C4-2B (cell line): ENCODE results near the gene ARHGAP45.

Source experiments
- ZFX ChIP-seq: fragments of 450-650 bp; IDR thresholded peaks from 2 replicates; pipeline ENCODE4 v1.6.1; 2017
- TF ChIP-seq, protein P1 (sequence below): fragments of 450-650 bp; conservative IDR thresholded peaks from 2 replicates; pipeline ENCODE4 v1.5.1; 2017; ENCODE audit warnings: mild to moderate bottlenecking

GRCh38 chr19:1055028-1055425 lies 11.9 kb upstream of the ARHGAP45 start:
- TF ChIP-seq, protein P1, sequence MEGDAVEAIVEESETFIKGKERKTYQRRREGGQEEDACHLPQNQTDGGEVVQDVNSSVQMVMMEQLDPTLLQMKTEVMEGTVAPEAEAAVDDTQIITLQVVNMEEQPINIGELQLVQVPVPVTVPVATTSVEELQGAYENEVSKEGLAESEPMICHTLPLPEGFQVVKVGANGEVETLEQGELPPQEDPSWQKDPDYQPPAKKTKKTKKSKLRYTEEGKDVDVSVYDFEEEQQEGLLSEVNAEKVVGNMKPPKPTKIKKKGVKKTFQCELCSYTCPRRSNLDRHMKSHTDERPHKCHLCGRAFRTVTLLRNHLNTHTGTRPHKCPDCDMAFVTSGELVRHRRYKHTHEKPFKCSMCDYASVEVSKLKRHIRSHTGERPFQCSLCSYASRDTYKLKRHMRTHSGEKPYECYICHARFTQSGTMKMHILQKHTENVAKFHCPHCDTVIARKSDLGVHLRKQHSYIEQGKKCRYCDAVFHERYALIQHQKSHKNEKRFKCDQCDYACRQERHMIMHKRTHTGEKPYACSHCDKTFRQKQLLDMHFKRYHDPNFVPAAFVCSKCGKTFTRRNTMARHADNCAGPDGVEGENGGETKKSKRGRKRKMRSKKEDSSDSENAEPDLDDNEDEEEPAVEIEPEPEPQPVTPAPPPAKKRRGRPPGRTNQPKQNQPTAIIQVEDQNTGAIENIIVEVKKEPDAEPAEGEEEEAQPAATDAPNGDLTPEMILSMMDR = no peak
- TF ChIP-seq ZFX = no peak
